ENCODE data around the gene PRXL2C. TPM values are rescaled to one million over a fixed set of nuclear protein-coding genes. Genes with fewer than 3 reads are reported as not detected.

The PRXL2C gene
- polyA plus RNA-seq, 4 donors = 3.1 to 7.6 (median 5.6) TPM

GRCh38 chr9:96596601-96597111, 58.5 kb downstream of the PRXL2C start:
- Histone ChIP-seq H3K4me3 (ENCODE audit: low read depth in 1 of 3, low read length in 3 of 3) (no peak overlapping the region), H3K27ac (ENCODE audit: low read depth in 1 of 3, low read length in 2 of 3) (no peak overlapping the region), H3K27me3 (ENCODE audit: control insufficient read depth in 3 of 3, insufficient read depth in 3 of 3, low read length in 3 of 3) (no peaks in the 10 kb centered on the region), H3K36me3 (ENCODE audit: control insufficient read depth in 3 of 3, insufficient read depth in 2 of 3, low read depth in 1 of 3, low read length in 3 of 3) (no peaks in the 10 kb centered on the region), H3K9me3 (ENCODE audit: control insufficient read depth in 2 of 2, insufficient read depth in 1 of 2, low read depth in 1 of 2, low read length in 1 of 2) (peaks cover 0 to 7% of the 10 kb centered on the region in 2 donors), H3K4me1 (ENCODE audit: control insufficient read depth in 3 of 3, insufficient read depth in 2 of 3, low read depth in 1 of 3, low read length in 2 of 3) (no peaks in the 10 kb centered on the region)
- FAIRE-seq (no peak), DNase-seq (no peak)
- WGBS, 3 donors = 90 to 94% (median 93%) methylated on average over 5 of the region's 5 CpGs

Other genes starting within 250 kb of the PRXL2C start
- gene ZNF367, start 236.9 kb downstream of the PRXL2C start, polyA plus RNA-seq = 1 to 10 TPM in 3 of 4 donors, under 1 TPM in 1; 0.54 to 6.8 (median 3.0) TPM
- gene HABP4, start 205.1 kb downstream of the PRXL2C start, polyA plus RNA-seq = 1 to 10 TPM; 1.1 to 7.9 (median 4.1) TPM
- 10 to 100 TPM in 3 of 4 donors, 1 to 10 TPM in 1; 8.5 to 20.8 (median 14.1) TPM for gene CDC14B, start 35.5 kb downstream of the PRXL2C start, polyA plus RNA-seq
- 1 to 10 TPM; 1.4 to 9.5 (median 2.6) TPM for gene ZNF510, start 122.8 kb upstream of the PRXL2C start, polyA plus RNA-seq
- gene ZNF782, start 199.2 kb upstream of the PRXL2C start, polyA plus RNA-seq = 1 to 10 TPM; 1.2 to 8.0 (median 1.7) TPM